Fibroblast of pulmonary artery (primary cell): ENCODE results near the gene SMARCB1.

Source experiments
- DNase-seq: peaks from one replicate; pipeline ENCODE4 v3.0.0-alpha.2; 2010; ENCODE audit warnings: low read depth
- H3K4me3 ChIP-seq: replicated peaks from 2 replicates; pipeline ENCODE4 v1.5.1; 2011; ENCODE audit warnings: low read depth, mild to moderate bottlenecking, control low read depth, low read length, moderate library complexity
- TF ChIP-seq, protein P1 (sequence below): IDR thresholded peaks from 2 replicates; pipeline ENCODE4 v1.5.1; 2011; ENCODE audit warnings: mild to moderate bottlenecking, control low read depth, low read length, inconsistent platforms; ENCODE audit errors: missing control alignments

The SMARCB1 gene

DNA sequence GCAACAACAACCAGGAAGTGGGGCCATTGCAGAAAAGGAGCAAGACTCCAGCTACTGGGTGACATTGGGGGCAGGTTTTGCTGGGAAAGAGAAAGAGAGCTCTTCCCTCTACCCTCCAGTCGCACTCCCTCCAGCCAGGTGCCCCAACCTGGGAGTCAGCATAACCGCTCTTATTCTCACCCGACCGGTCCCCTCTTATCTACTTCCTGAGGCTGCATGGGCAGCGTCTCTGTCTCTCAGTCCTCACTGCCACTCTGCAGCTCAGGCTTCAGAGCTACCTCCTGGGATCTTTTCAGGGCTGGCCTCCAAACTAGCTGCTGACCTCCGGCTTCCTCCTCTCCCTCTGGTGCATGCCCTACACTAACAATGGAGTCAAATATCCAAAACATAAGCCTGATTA, 41.0 kb upstream of the SMARCB1 start:
- no peak overlapping the region for H3K4me3 ChIP-seq
- TF ChIP-seq, protein P1, sequence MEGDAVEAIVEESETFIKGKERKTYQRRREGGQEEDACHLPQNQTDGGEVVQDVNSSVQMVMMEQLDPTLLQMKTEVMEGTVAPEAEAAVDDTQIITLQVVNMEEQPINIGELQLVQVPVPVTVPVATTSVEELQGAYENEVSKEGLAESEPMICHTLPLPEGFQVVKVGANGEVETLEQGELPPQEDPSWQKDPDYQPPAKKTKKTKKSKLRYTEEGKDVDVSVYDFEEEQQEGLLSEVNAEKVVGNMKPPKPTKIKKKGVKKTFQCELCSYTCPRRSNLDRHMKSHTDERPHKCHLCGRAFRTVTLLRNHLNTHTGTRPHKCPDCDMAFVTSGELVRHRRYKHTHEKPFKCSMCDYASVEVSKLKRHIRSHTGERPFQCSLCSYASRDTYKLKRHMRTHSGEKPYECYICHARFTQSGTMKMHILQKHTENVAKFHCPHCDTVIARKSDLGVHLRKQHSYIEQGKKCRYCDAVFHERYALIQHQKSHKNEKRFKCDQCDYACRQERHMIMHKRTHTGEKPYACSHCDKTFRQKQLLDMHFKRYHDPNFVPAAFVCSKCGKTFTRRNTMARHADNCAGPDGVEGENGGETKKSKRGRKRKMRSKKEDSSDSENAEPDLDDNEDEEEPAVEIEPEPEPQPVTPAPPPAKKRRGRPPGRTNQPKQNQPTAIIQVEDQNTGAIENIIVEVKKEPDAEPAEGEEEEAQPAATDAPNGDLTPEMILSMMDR: no peak
- no peak for DNase-seq

- H3K4me3 ChIP-seq: peak overlapping the region; percentile 83
- DNase-seq: peak; percentile 33
- TF ChIP-seq, protein P1: no peak
Measured at GRCh38 chr22:23749841-23750301, 36.9 kb upstream of the SMARCB1 start.

DNA sequence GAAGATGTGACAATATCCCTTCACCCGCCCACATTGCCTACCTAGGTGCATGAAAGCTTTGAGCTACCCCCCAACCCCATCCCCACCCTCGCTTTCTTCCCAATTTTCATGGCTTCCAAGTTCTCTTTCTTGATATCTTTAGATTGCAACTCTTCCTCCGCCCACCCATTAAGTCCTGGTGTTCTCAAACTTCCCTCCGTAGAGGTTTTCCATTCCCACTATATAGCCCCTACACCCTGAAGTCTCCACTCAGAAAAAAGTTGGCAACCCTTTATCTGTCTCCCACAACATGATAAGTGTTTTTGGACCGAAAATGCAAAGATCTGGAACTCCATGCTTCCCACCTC, 36.4 kb upstream of the SMARCB1 start:
- peak overlapping the region; percentile 83 for H3K4me3 ChIP-seq
- no peak for DNase-seq
- TF ChIP-seq, protein P1: no peak

GRCh38 chr22:23750714-23751440, 35.9 kb upstream of the SMARCB1 start, which contains the start of gene ZNF70:
ZNF70 (minus strand) TSS chr22:23751112; CDS start chr22:23745140, 5,972 bp downstream.
- DNase-seq: peak; percentile 72
- TF ChIP-seq, protein P1: no peak
- peak within 1 kb of the TSS; percentile 83 for H3K4me3 ChIP-seq

- DNase-seq: no peak
- peak overlapping the region; percentile 59 for H3K4me3 ChIP-seq
- TF ChIP-seq, protein P1: no peak
Measured at GRCh38 chr22:23751441-23751996, 35.2 kb upstream of the SMARCB1 start.

DNA sequence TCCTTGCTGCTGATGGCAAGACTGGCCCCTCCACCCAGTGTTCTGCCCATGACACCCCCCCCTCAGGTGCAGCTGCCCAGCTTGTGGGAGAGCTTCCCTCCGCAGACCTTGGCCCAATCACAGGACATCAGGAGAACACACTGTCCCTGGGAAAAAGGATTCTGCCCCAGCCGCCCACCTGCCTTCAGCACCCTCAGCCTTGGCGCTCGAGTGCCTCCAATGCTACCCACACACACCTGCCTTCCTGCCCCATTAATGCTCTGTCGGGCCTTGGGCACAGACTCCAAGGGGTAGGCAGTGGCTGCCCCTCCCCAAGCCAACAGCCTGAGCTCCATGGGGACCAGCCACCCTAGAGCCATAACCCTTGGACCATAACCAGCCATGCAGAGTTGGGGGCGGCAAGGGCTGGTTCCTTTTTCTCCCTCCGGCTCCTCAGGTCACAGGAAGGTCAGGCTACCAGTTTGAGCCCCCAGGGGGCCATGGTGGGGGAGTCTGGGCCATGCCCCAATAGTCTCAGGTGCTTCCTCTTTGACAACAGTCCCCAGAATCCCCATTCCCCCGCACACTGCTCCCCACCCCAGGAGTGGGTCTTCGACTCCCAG, 34.6 kb upstream of the SMARCB1 start:
- H3K4me3 ChIP-seq: no peak overlapping the region
- TF ChIP-seq, protein P1: no peak
- DNase-seq: no peak
